B cell (primary cell): ENCODE data around the gene AGAP1. TPM values are rescaled to one million over a fixed set of nuclear protein-coding genes. Genes with fewer than 3 reads are reported as not detected.

Experiments used
- ATAC-seq: fragments of 200-7000 bp; cut with Tn5 transposase; one replicate; pipeline ENCODE4 v1.10.0; 2021; ENCODE audit warnings: low read depth, mild to moderate bottlenecking, moderate number of reproducible peaks, moderate library complexity
- CTCF ChIA-PET: fragments of 350-600 bp; sonication (Branson Sonifier 250); formaldehyde crosslinking; loops from one replicate; lab custom pipeline; 2021; ENCODE audit warnings: antibody characterized with exemption, inconsistent platforms; lab: Charles Lee
- POLR2A ChIA-PET: fragments of 350-600 bp; sonication (Branson Sonifier 250); formaldehyde crosslinking; loops from one replicate; lab custom pipeline; 2021; ENCODE audit warnings: antibody characterized with exemption; lab: Charles Lee
- DNase-seq: peaks from one replicate; pipeline ENCODE4 v3.0.0; 2013
- H2AFZ ChIP-seq: 2 replicates; pipeline ENCODE4 v1.6.1; 2012; ENCODE audit warnings: mild to moderate bottlenecking, low read depth, low read length; ENCODE audit not compliant: insufficient read depth, poor library complexity, severe bottlenecking
- H3K27ac ChIP-seq, 2 donors: 1 replicate in 1 of 2; 2 replicates in 1 of 2; pipeline ENCODE4 v1.5.1; 2012 to 2013; ENCODE audit warnings: low read length in 2 of 2, mild to moderate bottlenecking in 2 of 2, moderate library complexity in 1 of 2
- H3K27me3 ChIP-seq, 4 experiments: fragments of 200-600 bp in 1 of 4; sonication (generic) in 1 of 4; replicated peaks in 1 of 4; 1 replicate in 2 of 4; 2 replicates in 2 of 4; pipeline versions ENCODE4 v1.6.1 to v1.7.0; 2013 to 2016; ENCODE audit warnings: low read length in 3 of 4, mild to moderate bottlenecking in 2 of 4, mixed read lengths in 1 of 4, moderate library complexity in 1 of 4; ENCODE audit not compliant: insufficient read depth in 4 of 4, control insufficient read depth in 3 of 4; ENCODE audit errors: control extremely low read depth in 1 of 4
- H3K36me3 ChIP-seq, 2 experiments: replicated peaks in 1 of 2; 1 replicate in 1 of 2; 2 replicates in 1 of 2; pipeline versions ENCODE4 v1.6.1 to v1.7.1; 2013; ENCODE audit warnings: low read length in 1 of 2; ENCODE audit not compliant: insufficient read depth in 2 of 2, control insufficient read depth in 1 of 2; ENCODE audit errors: control extremely low read depth in 1 of 2, extremely low read depth in 1 of 2
- H3K4me1 ChIP-seq, 2 donors: fragments of 200-600 bp in 1 of 2; sonication (generic) in 1 of 2; 1 replicate in 1 of 2; 2 replicates in 1 of 2; pipeline versions ENCODE4 v1.5.1 to v1.6.1; 2013 to 2017; ENCODE audit warnings: low read length in 2 of 2; ENCODE audit not compliant: control insufficient read depth in 2 of 2, insufficient read depth in 2 of 2
- H3K4me2 ChIP-seq: replicated peaks from 2 replicates; pipeline ENCODE3; 2012; ENCODE audit warnings: mild to moderate bottlenecking, low read depth, low read length; ENCODE audit not compliant: poor library complexity, severe bottlenecking
- H3K4me3 ChIP-seq, 5 experiments: fragments of 200-600 bp in 1 of 5; sonication (generic) in 1 of 5; 1 replicate in 3 of 5; 2 replicates in 2 of 5; pipeline versions ENCODE4 v1.5.1 to v1.7.0; 2011 to 2016; ENCODE audit warnings: low read length in 4 of 5, mild to moderate bottlenecking in 4 of 5, low read depth in 2 of 5, control low read depth in 1 of 5, moderate library complexity in 1 of 5; ENCODE audit not compliant: insufficient read depth in 1 of 5; ENCODE audit errors: control extremely low read depth in 1 of 5, extremely low read depth in 1 of 5
- H3K79me2 ChIP-seq: fragments of 200-600 bp; sonication (generic); one replicate; pipeline ENCODE4 v1.6.0; 2016; ENCODE audit warnings: low read length; ENCODE audit not compliant: control insufficient read depth, insufficient read depth
- H3K9ac ChIP-seq: fragments of 200-600 bp; sonication (generic); 2 replicates; pipeline ENCODE4 v1.6.1; 2017; ENCODE audit warnings: mild to moderate bottlenecking, low read length, moderate library complexity
- H3K9me3 ChIP-seq, 3 donors: one replicate each; pipeline versions ENCODE4 v1.6.1 to v1.7.1; 2013; ENCODE audit warnings: low read length in 2 of 3; ENCODE audit not compliant: control insufficient read depth in 2 of 3, insufficient read depth in 1 of 3; ENCODE audit errors: control extremely low read depth in 1 of 3
- H4K20me1 ChIP-seq: 2 replicates; pipeline ENCODE4 v1.6.0; 2012; ENCODE audit warnings: mild to moderate bottlenecking, low read length; ENCODE audit not compliant: insufficient read depth, control insufficient read depth, poor library complexity, severe bottlenecking
- H3K27ac Mint-ChIP-seq: one replicate; pipeline ENCODE4 v1.8.0; 2021; ENCODE audit warnings: mixed read lengths
- H3K27me3 Mint-ChIP-seq: one replicate; pipeline ENCODE4 v1.8.0; 2021; ENCODE audit warnings: mixed read lengths
- H3K4me1 Mint-ChIP-seq: one replicate; pipeline ENCODE4 v1.8.0; 2021; ENCODE audit warnings: mixed read lengths
- H3K4me3 Mint-ChIP-seq: one replicate; pipeline ENCODE4 v1.8.0; 2021; ENCODE audit warnings: mixed read lengths
- H3K9me3 Mint-ChIP-seq: one replicate; pipeline ENCODE4 v1.8.0; 2022; ENCODE audit warnings: mixed read lengths; ENCODE audit not compliant: insufficient read depth
- EZH2 ChIP-seq: IDR thresholded peaks from 2 replicates; pipeline ENCODE4 v1.6.1; 2012; ENCODE audit warnings: borderline replicate concordance, low read depth, mild to moderate bottlenecking, moderate library complexity, low read length; ENCODE audit not compliant: insufficient read depth, poor library complexity, severe bottlenecking
- WGBS: methylation state at CpG from one replicate; pipeline ENCODE4 v1.1.5; 2013; ENCODE audit warnings: missing lambda C conversion rate; ENCODE audit not compliant: insufficient coverage; 5-methylcytosine and 5-hydroxymethylcytosine counted together
- intact Hi-C: fragments of 100-400 bp; cut with micrococcal nuclease; formaldehyde crosslinking; loops from one replicate; pipeline ENCODE4 v1.10.0; 2022
- polyA plus RNA-seq: library from polyadenylated mRNA; depleted of rRNA; stranded (reverse); fragments of >200 nt; gene quantifications from 2 replicates; pipeline ENCODE4 v1.2.3, GENCODE V29; 2012
- total RNA-seq, 2 donors: library from RNA; stranded (reverse); fragments of 120-200 nt in 1 of 2; gene quantifications; 1 replicate in 1 of 2; 2 replicates in 1 of 2; pipeline versions ENCODE4 v1.2.3 to v1.2.4, GENCODE V29; 2013 to 2022
- TF ChIP-seq, protein P1 (sequence below): fragments of 200-600 bp; IDR thresholded peaks from one replicate; pipeline ENCODE4 v1.8.0; 2022; ENCODE audit warnings: antibody characterized with exemption, mild to moderate bottlenecking

Gene AGAP1
- total and polyA plus RNA-seq, 2 donors (not counting 1 experiment from before 2014, with no cell fraction given) = 0.01 TPM; not detected in 1

DNA sequence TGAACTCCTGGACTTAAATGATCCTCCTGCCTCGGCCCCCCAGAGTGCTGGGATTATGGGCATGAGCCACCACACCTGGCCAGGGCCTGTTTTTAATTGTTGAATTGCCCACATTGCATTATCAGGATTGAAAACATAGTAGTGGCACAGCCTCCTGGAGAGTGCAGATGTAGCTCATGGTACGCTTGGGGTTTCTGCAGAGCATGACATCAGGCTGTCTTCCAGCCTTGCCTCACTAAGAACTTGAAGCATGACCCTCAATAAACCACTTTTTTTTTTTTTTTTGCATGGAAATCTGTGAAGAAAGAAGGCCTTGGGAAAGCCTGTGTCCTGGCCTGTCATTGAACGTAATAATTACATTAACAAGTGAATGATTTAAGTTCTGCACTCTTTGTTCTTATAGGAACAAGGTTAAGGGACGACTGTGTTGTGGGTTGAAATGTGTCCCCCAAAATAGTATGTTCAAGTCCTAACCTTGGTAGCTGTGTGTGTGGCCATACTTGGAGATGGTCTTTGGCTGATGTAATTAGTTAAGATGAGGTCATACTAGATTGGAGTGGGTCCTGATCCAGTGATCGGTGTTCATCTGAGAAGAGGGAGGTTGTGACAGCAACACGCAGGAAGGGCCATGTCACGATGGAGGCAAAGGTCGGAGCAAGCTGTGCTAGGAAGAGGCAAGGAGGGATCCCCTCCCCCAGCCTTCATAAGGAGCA, 90.2 kb downstream of the AGAP1 start:
- intact Hi-C loops = no loop called here
- no peaks in the 10 kb centered on the region for H3K4me1 ChIP-seq
- H3K27ac Mint-ChIP-seq = no peak overlapping the region
- 79% methylated on average over 4 of the region's 8 CpGs for WGBS
- H3K9me3 Mint-ChIP-seq = no peaks in the 10 kb centered on the region
- DNase-seq (no peak), ATAC-seq (no peak)
- no peak overlapping the region for H3K9ac ChIP-seq
- no peak overlapping the region for H3K27ac ChIP-seq
- H3K4me2 ChIP-seq = no peak overlapping the region
- H3K36me3 ChIP-seq = no peaks in the 10 kb centered on the region
- H3K27me3 Mint-ChIP-seq = peaks cover 5% of the 10 kb centered on the region
- no peaks in the 10 kb centered on the region for H3K27me3 ChIP-seq
- no peak overlapping the region for H3K4me3 ChIP-seq
- no peaks in the 10 kb centered on the region for H3K4me1 Mint-ChIP-seq
- no peaks in the 10 kb centered on the region for H3K9me3 ChIP-seq
- H4K20me1 ChIP-seq = no peaks in the 10 kb centered on the region
- no peak overlapping the region for H3K4me3 Mint-ChIP-seq
- no peak for TF ChIP-seq EZH2
- TF ChIP-seq, protein P1, sequence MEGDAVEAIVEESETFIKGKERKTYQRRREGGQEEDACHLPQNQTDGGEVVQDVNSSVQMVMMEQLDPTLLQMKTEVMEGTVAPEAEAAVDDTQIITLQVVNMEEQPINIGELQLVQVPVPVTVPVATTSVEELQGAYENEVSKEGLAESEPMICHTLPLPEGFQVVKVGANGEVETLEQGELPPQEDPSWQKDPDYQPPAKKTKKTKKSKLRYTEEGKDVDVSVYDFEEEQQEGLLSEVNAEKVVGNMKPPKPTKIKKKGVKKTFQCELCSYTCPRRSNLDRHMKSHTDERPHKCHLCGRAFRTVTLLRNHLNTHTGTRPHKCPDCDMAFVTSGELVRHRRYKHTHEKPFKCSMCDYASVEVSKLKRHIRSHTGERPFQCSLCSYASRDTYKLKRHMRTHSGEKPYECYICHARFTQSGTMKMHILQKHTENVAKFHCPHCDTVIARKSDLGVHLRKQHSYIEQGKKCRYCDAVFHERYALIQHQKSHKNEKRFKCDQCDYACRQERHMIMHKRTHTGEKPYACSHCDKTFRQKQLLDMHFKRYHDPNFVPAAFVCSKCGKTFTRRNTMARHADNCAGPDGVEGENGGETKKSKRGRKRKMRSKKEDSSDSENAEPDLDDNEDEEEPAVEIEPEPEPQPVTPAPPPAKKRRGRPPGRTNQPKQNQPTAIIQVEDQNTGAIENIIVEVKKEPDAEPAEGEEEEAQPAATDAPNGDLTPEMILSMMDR = no peak
- H2AFZ ChIP-seq = no peak overlapping the region
- CTCF ChIA-PET = no interaction called here
- no peaks in the 10 kb centered on the region for H3K79me2 ChIP-seq
- POLR2A ChIA-PET = no interaction called here

DNA sequence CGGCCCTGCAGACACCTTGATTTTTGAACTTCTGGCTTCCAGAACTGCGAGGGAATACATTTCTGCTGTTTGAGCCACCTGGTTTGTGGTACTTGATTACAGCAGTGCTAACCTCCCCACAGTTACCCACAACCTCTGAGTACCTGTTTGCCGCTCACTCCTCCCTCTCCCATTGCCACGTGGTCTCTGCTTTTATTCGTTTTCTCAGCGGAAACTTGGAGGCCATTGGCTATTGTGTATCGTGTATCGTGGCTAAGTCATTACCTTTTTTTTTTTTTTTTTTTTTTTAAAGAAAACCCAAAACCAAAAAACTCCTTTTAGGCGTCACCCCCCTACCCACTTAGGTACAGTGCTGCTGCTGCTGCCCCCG, 90.8 kb downstream of the AGAP1 start:
- WGBS = 94% methylated on average over 6 of the region's 10 CpGs
- no peak overlapping the region for H3K4me3 ChIP-seq
- intact Hi-C loops = no loop called here
- H3K9me3 ChIP-seq = no peaks in the 10 kb centered on the region
- H3K27ac Mint-ChIP-seq = no peak overlapping the region
- POLR2A ChIA-PET = no interaction called here
- no peak overlapping the region for H3K27ac ChIP-seq
- DNase-seq (no peak), ATAC-seq (no peak)
- no peaks in the 10 kb centered on the region for H3K79me2 ChIP-seq
- H3K27me3 ChIP-seq = no peaks in the 10 kb centered on the region
- no peak overlapping the region for H3K9ac ChIP-seq
- no peaks in the 10 kb centered on the region for H3K36me3 ChIP-seq
- H3K4me1 Mint-ChIP-seq = no peaks in the 10 kb centered on the region
- CTCF ChIA-PET = no interaction called here
- no peak overlapping the region for H3K4me3 Mint-ChIP-seq
- H2AFZ ChIP-seq = no peak overlapping the region
- H3K27me3 Mint-ChIP-seq = peaks cover 5% of the 10 kb centered on the region
- no peaks in the 10 kb centered on the region for H3K4me1 ChIP-seq
- H4K20me1 ChIP-seq = no peaks in the 10 kb centered on the region
- TF ChIP-seq, protein P1 = no peak
- no peak for TF ChIP-seq EZH2
- H3K9me3 Mint-ChIP-seq = no peaks in the 10 kb centered on the region
- H3K4me2 ChIP-seq = no peak overlapping the region
